ENCODE results near the gene ZC3H7A.

- TF ChIP-seq ELF1 (CRISPR knock-in tag; IDR thresholded peaks at IDR 0.05) (no peak), CTCF (CRISPR knock-in tag; IDR thresholded peaks at IDR 0.05) (no peak), NR2F6 (IDR thresholded peaks at IDR 0.05) (no peak), NR2F6 (CRISPR knock-in tag; IDR thresholded peaks at IDR 0.05) (no peak), ERF (CRISPR knock-in tag; IDR thresholded peaks at IDR 0.05) (no peak), HMGXB4 (CRISPR knock-in tag; IDR thresholded peaks at IDR 0.05; ENCODE audit: borderline replicate concordance in 1 of 2, low read depth in 1 of 2) (no peak), NR1H2 (CRISPR knock-in tag; IDR thresholded peaks at IDR 0.05; ENCODE audit: borderline replicate concordance, low read depth) (no peak), TEF (CRISPR knock-in tag; IDR thresholded peaks at IDR 0.05) (no peak), PATZ1 (CRISPR knock-in tag; IDR thresholded peaks at IDR 0.05) (no peak), PCBP2 (optimal IDR thresholded peaks at IDR 0.05; ENCODE audit: low read depth, low read length, poor library complexity, severe bottlenecking) (no peak), YY1 (IDR thresholded peaks at IDR 0.05; ENCODE audit: insufficient read depth, insufficient replicate concordance, low read depth, low read length) (no peak), KDM1A (CRISPR knock-in tag; IDR thresholded peaks at IDR 0.05) (no peak), NR2C2 (CRISPR knock-in tag; IDR thresholded peaks at IDR 0.05; ENCODE audit: borderline replicate concordance) (no peak), MXD3 (CRISPR knock-in tag; IDR thresholded peaks at IDR 0.05) (no peak), ZNF142 (CRISPR knock-in tag; IDR thresholded peaks at IDR 0.05) (no peak)
Observed at GRCh38 chr16:11737713-11738112, 59.3 kb downstream of the ZC3H7A start.

Data from HepG2 (cell line).